Measurements from ENCODE around the gene DGKZ.

Gene DGKZ

DNA sequence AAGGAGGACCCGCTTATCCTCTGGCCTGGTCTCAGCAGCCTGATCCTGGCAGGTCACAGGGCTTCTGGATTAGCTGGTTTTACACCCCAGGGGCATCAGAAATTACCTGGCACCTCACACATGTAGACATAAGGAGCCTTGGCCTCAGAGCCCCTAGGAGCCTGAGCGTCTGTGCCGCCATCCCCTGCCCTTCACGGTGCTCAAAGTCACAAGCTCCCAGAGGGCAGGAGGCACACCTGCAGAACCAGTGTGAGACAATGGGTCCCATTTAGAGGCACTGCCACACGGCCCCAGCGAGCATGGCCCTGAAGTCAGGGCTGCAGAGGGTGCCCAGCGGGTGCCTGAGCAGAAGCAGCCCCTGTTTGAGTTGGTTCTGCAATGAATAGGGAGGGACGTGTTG lies 3.9 kb downstream of the DGKZ start:
- TF ChIP-seq, protein P1, sequence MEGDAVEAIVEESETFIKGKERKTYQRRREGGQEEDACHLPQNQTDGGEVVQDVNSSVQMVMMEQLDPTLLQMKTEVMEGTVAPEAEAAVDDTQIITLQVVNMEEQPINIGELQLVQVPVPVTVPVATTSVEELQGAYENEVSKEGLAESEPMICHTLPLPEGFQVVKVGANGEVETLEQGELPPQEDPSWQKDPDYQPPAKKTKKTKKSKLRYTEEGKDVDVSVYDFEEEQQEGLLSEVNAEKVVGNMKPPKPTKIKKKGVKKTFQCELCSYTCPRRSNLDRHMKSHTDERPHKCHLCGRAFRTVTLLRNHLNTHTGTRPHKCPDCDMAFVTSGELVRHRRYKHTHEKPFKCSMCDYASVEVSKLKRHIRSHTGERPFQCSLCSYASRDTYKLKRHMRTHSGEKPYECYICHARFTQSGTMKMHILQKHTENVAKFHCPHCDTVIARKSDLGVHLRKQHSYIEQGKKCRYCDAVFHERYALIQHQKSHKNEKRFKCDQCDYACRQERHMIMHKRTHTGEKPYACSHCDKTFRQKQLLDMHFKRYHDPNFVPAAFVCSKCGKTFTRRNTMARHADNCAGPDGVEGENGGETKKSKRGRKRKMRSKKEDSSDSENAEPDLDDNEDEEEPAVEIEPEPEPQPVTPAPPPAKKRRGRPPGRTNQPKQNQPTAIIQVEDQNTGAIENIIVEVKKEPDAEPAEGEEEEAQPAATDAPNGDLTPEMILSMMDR (IDR thresholded peaks at IDR 0.05; ENCODE audit: low read depth, low read length, missing control alignments): no peak
- H3K27ac ChIP-seq: no peak overlapping the region
- in situ Hi-C loops (cut with HindIII; ENCODE audit: low pct_ligation_motif_present, low sequenced_read_pairs): no loop called here

DNA sequence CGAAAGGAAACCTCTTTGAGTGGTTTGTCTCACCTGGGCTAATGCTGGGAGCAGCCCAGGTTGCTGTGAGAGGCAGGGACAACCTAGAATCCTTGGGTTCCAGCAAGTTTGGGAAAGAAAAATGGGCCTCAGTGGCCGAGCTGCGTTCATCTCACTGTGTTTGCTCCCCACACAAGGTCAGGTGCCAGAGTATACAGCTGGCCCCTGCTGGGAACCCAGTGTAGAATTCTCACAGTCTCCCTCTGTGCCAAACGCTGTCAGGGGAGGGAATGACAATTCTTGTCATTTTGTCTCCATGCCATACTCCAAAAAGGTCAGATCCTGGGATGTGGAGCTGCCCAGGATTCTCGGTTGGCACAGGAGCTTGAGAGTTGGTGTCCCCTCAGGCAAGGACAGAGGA lies 4.3 kb downstream of the DGKZ start:
- no peak for DNase-seq
- H3K36me3 ChIP-seq (replicated peaks): no peaks in the 10 kb centered on the region
- H3K27ac ChIP-seq: no peak overlapping the region
- TF ChIP-seq, protein P1 (IDR thresholded peaks at IDR 0.05; ENCODE audit: low read depth, low read length, missing control alignments): no peak
- no peak overlapping the region for H3K4me3 ChIP-seq (ENCODE audit: low read depth, low read length)
- no peaks in the 10 kb centered on the region for H3K27me3 ChIP-seq (replicated peaks)
- in situ Hi-C loops (cut with HindIII; ENCODE audit: low pct_ligation_motif_present, low sequenced_read_pairs): no loop called here

More for the DNA sequence above, 3.9 kb downstream of the DGKZ start:
- DNase-seq: no peak
- no peak overlapping the region for H3K4me3 ChIP-seq (ENCODE audit: low read depth, low read length)
- no peaks in the 10 kb centered on the region for H3K36me3 ChIP-seq (replicated peaks)
- H3K27me3 ChIP-seq (replicated peaks): no peaks in the 10 kb centered on the region

- no peak overlapping the region for H3K4me3 ChIP-seq (ENCODE audit: low read depth, low read length)
- no peak for DNase-seq
- TF ChIP-seq, protein P1 (IDR thresholded peaks at IDR 0.05; ENCODE audit: low read depth, low read length, missing control alignments): peak; percentile 95
- no peak overlapping the region for H3K27ac ChIP-seq
- in situ Hi-C loops (cut with HindIII; ENCODE audit: low pct_ligation_motif_present, low sequenced_read_pairs): no loop called here
- H3K36me3 ChIP-seq (replicated peaks): no peaks in the 10 kb centered on the region
- H3K27me3 ChIP-seq (replicated peaks): no peaks in the 10 kb centered on the region
Observed at GRCh38 chr11:46352063-46352841, 5.0 kb downstream of the DGKZ start.

- H3K27me3 ChIP-seq (replicated peaks): no peaks in the 10 kb centered on the region
- H3K4me3 ChIP-seq (ENCODE audit: low read depth, low read length): no peak overlapping the region
- no peak for DNase-seq
- H3K36me3 ChIP-seq (replicated peaks): no peaks in the 10 kb centered on the region
- H3K27ac ChIP-seq: no peak overlapping the region
- TF ChIP-seq, protein P1 (IDR thresholded peaks at IDR 0.05; ENCODE audit: low read depth, low read length, missing control alignments): no peak
- in situ Hi-C loops (cut with HindIII; ENCODE audit: low pct_ligation_motif_present, low sequenced_read_pairs): no loop called here
Observed at GRCh38 chr11:46353698-46354097, 6.4 kb downstream of the DGKZ start.

DNA sequence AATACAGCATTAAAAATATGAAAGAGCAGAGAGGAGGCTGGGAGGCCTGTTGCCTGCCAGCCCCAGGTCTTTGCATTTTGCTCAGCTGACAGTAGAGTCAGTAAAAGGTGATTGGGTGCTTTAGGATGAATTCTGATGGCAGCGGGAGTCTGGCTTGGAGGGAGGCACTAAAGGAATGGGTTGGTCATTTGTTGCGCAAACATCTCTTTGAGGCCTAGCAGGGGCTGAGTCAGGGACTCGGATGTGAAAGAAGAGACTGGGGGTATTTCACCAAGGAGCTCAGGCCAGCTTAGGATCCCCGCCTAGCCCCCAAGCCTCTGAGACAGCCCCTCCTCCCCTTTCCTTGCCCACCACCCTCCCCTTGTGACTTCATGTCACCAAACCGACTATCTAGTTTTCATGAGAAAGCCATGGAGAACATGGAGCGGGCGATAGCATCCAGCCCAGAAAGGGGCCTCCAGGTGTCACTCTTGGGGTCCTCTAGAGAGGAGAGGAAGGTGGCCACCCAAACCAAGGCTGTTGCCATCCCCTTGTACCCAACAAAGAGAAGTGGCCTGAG lies 9.7 kb downstream of the DGKZ start:
- in situ Hi-C loops (cut with HindIII; ENCODE audit: low pct_ligation_motif_present, low sequenced_read_pairs): no loop called here
- peak; percentile 49 for DNase-seq
- H3K27me3 ChIP-seq (replicated peaks): no peaks in the 10 kb centered on the region
- H3K27ac ChIP-seq: no peak overlapping the region
- no peak overlapping the region for H3K4me3 ChIP-seq (ENCODE audit: low read depth, low read length)
- H3K36me3 ChIP-seq (replicated peaks): no peaks in the 10 kb centered on the region
- TF ChIP-seq, protein P1 (IDR thresholded peaks at IDR 0.05; ENCODE audit: low read depth, low read length, missing control alignments): no peak
